Natural killer cell (primary cell): ENCODE results near the gene PHACTR1. TPM values are rescaled to one million over a fixed set of nuclear protein-coding genes. Genes with fewer than 3 reads are reported as not detected.

Source experiments
- ATAC-seq, 3 donors: fragments of 150-1000 bp in 2 of 3; fragments of 200-7000 bp in 1 of 3; cut with Tn5 transposase; 1 replicate in 1 of 3; 2 replicates in 2 of 3; pipeline ENCODE4 v1.10.0; 2021; ENCODE audit warnings: mild to moderate bottlenecking in 2 of 3, moderate library complexity in 2 of 3
- DNase-seq, 2 donors: peaks; one replicate each; pipeline versions ENCODE4 v3.0.0 to v3.0.0-alpha.2; 2013 to 2021; ENCODE audit warnings: mixed read lengths in 1 of 2
- H3K27ac ChIP-seq: one replicate; pipeline ENCODE4 v1.5.1; 2013; ENCODE audit warnings: mild to moderate bottlenecking, low read length
- H3K27me3 ChIP-seq: one replicate; pipeline ENCODE4 v1.6.1; 2013; ENCODE audit warnings: low read length; ENCODE audit not compliant: control insufficient read depth, insufficient read depth
- H3K36me3 ChIP-seq: one replicate; pipeline ENCODE4 v1.6.1; 2013; ENCODE audit warnings: low read length; ENCODE audit not compliant: control insufficient read depth, insufficient read depth
- H3K4me1 ChIP-seq: one replicate; pipeline ENCODE4 v1.6.1; 2013; ENCODE audit warnings: low read length; ENCODE audit not compliant: control insufficient read depth, insufficient read depth
- H3K4me3 ChIP-seq: one replicate; pipeline ENCODE4 v1.5.1; 2013; ENCODE audit warnings: low read length
- H3K9me3 ChIP-seq: one replicate; pipeline ENCODE4 v1.6.1; 2013; ENCODE audit warnings: low read length; ENCODE audit not compliant: control insufficient read depth, insufficient read depth
- H3K27ac Mint-ChIP-seq, 2 donors: one replicate each; pipeline ENCODE4 v1.8.0; 2022; ENCODE audit warnings: mild to moderate bottlenecking in 2 of 2, mixed read lengths in 2 of 2, moderate library complexity in 1 of 2
- H3K27me3 Mint-ChIP-seq, 2 donors: one replicate each; pipeline ENCODE4 v1.8.0; 2022; ENCODE audit warnings: low read depth in 2 of 2, mixed read lengths in 2 of 2
- H3K36me3 Mint-ChIP-seq: one replicate; pipeline ENCODE4 v1.8.0; 2022; ENCODE audit warnings: mixed read lengths
- H3K4me1 Mint-ChIP-seq, 2 donors: one replicate each; pipeline ENCODE4 v1.8.0; 2022; ENCODE audit warnings: mixed read lengths in 2 of 2
- H3K4me3 Mint-ChIP-seq: one replicate; pipeline ENCODE4 v1.8.0; 2022; ENCODE audit warnings: mild to moderate bottlenecking, moderate library complexity, mixed read lengths
- H3K9me3 Mint-ChIP-seq, 2 donors: one replicate each; pipeline ENCODE4 v1.8.0; 2022; ENCODE audit warnings: mixed read lengths in 2 of 2
- CTCF ChIP-seq: fragments of 200-600 bp; IDR thresholded peaks from one replicate; pipeline ENCODE4 v1.8.0; 2022; ENCODE audit warnings: antibody characterized with exemption
- WGBS: methylation state at CpG from one replicate; pipeline ENCODE4 v1.1.7; 2013; ENCODE audit warnings: missing lambda C conversion rate; ENCODE audit not compliant: insufficient coverage; 5-methylcytosine and 5-hydroxymethylcytosine counted together
- intact Hi-C: fragments of 100-400 bp; cut with micrococcal nuclease; formaldehyde crosslinking; loops from one replicate; pipeline ENCODE4 v1.14.2; 2022
- total RNA-seq, 4 donors: library from RNA; stranded (reverse); fragments of 120-200 nt in 1 of 4; gene quantifications; one replicate each; pipeline versions ENCODE4 v1.2.3 to v1.2.4, GENCODE V29; 2013 to 2022

PHACTR1 gene
- total RNA-seq, 3 donors from 2014 or later (not counting 1 experiment from before 2014, with no cell fraction given), result 5.2 to 19.0 (median 5.4) TPM

DNA sequence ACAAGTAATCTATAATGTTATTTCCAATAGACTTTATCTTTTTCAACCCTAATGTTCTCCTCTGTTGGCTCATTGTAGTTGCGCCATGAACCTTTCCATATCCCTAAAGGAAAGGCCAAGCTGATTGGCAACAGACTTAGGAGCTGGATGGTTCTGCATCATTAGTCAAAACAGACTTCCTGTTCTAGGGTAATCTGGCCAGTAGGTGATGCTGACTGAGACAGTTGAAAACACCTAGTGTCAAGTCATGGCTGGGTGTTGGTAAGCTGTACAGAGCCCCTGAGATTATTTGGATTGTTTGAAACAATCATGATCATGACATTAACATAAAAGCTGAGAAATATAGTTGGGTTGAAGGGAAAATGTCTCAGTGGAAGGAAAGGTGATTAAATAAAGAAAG lies 231.4 kb downstream of the PHACTR1 start:
- H3K4me3 Mint-ChIP-seq, result no peak overlapping the region
- H3K4me1 Mint-ChIP-seq, result no peaks in the 10 kb centered on the region
- H3K36me3 Mint-ChIP-seq, result no peaks in the 10 kb centered on the region
- H3K27me3 Mint-ChIP-seq, result peaks cover 10 to 13% of the 10 kb centered on the region in 2 donors
- H3K4me1 ChIP-seq, result no peaks in the 10 kb centered on the region
- no peaks in the 10 kb centered on the region for H3K27me3 ChIP-seq
- no peak overlapping the region for H3K4me3 ChIP-seq
- H3K27ac Mint-ChIP-seq, result no peak overlapping the region
- intact Hi-C loops, result no loop called here
- H3K9me3 Mint-ChIP-seq, result no peaks in the 10 kb centered on the region
- DNase-seq (no peak), ATAC-seq (no peak)
- TF ChIP-seq CTCF, result no peak
- no peaks in the 10 kb centered on the region for H3K36me3 ChIP-seq
- no peak overlapping the region for H3K27ac ChIP-seq
- no peaks in the 10 kb centered on the region for H3K9me3 ChIP-seq
- 100% methylated on average over 1 of the region's 1 CpG for WGBS

- H3K4me3 ChIP-seq, result no peak overlapping the region
- no peaks in the 10 kb centered on the region for H3K36me3 ChIP-seq
- DNase-seq, result no peak
- TF ChIP-seq CTCF, result no peak
- Mint-ChIP-seq H3K27ac (no peak overlapping the region), H3K9me3 (no peaks in the 10 kb centered on the region), H3K36me3 (no peaks in the 10 kb centered on the region), H3K27me3 (peaks cover 19 to 28% of the 10 kb centered on the region in 2 donors), H3K4me3 (no peak overlapping the region), H3K4me1 (peaks cover 0 to 4% of the 10 kb centered on the region in 2 donors)
- H3K27ac ChIP-seq, result no peak overlapping the region
- H3K27me3 ChIP-seq, result no peaks in the 10 kb centered on the region
- H3K4me1 ChIP-seq, result no peaks in the 10 kb centered on the region
- ATAC-seq, result no peak
- H3K9me3 ChIP-seq, result no peaks in the 10 kb centered on the region
- intact Hi-C loops, result no loop called here
- 92% methylated on average over 5 of the region's 5 CpGs for WGBS
Observed at GRCh38 chr6:12950976-12951375, 234.4 kb downstream of the PHACTR1 start.

- Histone ChIP-seq H3K36me3 (no peaks in the 10 kb centered on the region), H3K27me3 (peaks cover 2% of the 10 kb centered on the region), H3K27ac (no peak overlapping the region), H3K4me3 (no peak overlapping the region), H3K9me3 (no peaks in the 10 kb centered on the region), H3K4me1 (peaks cover under 1% of the 10 kb centered on the region)
- Mint-ChIP-seq H3K36me3 (no peaks in the 10 kb centered on the region), H3K4me1 (peaks cover 3 to 8% of the 10 kb centered on the region in 2 donors), H3K9me3 (no peaks in the 10 kb centered on the region), H3K4me3 (no peak overlapping the region), H3K27ac (no peak overlapping the region), H3K27me3 (peaks cover 18 to 33% of the 10 kb centered on the region in 2 donors)
- intact Hi-C loops, result no loop called here
- DNase-seq, result no peak
- TF ChIP-seq CTCF, result no peak
- no peak for ATAC-seq
Observed at GRCh38 chr6:12951415-12951814, 234.8 kb downstream of the PHACTR1 start.

DNA sequence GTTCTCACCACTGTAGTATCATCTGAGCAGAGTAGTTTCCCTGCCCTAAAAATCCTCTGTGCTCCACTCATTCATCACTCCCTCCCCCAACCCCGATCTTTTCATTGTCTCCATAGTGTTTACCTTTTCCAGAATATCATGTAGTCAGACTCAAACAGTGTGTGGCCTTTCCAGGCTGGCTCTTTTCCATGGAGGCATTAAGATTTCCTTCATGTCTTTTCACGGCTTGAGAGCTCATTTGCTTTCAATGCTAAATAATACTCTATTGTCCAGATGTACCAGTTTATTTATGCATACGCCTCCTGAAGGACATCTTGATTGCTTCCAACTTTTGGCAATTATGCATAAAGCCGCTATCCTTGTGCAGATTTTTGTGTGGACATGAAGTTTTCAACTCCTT lies 235.8 kb downstream of the PHACTR1 start:
- Histone ChIP-seq H3K4me1 (peaks cover 6% of the 10 kb centered on the region), H3K27me3 (peaks cover 6% of the 10 kb centered on the region), H3K36me3 (no peaks in the 10 kb centered on the region), H3K4me3 (no peak overlapping the region), H3K27ac (no peak overlapping the region), H3K9me3 (no peaks in the 10 kb centered on the region)
- DNase-seq (no peak), ATAC-seq (no peak)
- H3K27me3 Mint-ChIP-seq, result peaks cover 22 to 39% of the 10 kb centered on the region in 2 donors
- no peak for TF ChIP-seq CTCF
- 96% methylated on average over 4 of the region's 4 CpGs for WGBS
- intact Hi-C loops, result no loop called here
- peaks cover 7 to 17% of the 10 kb centered on the region in 2 donors for H3K4me1 Mint-ChIP-seq
- H3K4me3 Mint-ChIP-seq, result no peak overlapping the region
- H3K9me3 Mint-ChIP-seq, result no peaks in the 10 kb centered on the region
- H3K27ac Mint-ChIP-seq, result no peak overlapping the region
- no peaks in the 10 kb centered on the region for H3K36me3 Mint-ChIP-seq
